ENCODE results near the gene TFR2. TPM values are rescaled to one million over a fixed set of nuclear protein-coding genes. Genes with fewer than 3 reads are reported as not detected.
A peak's percentile ranks its signal among the peaks of the same experiment; 100 is the strongest.

TFR2 gene
- total RNA-seq, 1 experiment from 2014 or later, result 11.8 TPM

- DNase-seq (ENCODE audit: low read depth, low spot score), result no peak
- ChIA-PET POLR2A (interaction anchor here (0.9 kb wide), 1 partner anchor 18 kb away, joined by 3 read pairs; no protein-coding TSS in a partner anchor), CTCF (interaction anchor here (0.6 to 1.4 kb wide), 12 partner anchors 9 to 201 kb away, joined by 3 to 7 read pairs (median 4); partner anchors contain the start of gene POP7)
These were observed 52.9 kb downstream of the TFR2 start for GRCh38 chr7:100588438-100588837.

More at GRCh38 chr7:100588438-100588837, 52.9 kb downstream of the TFR2 start:
- H3K9ac ChIP-seq (ENCODE audit: low read length), result no peak overlapping the region
- H3K9me2 ChIP-seq (ENCODE audit: insufficient read depth), result no peaks in the 10 kb centered on the region
- H3K4me3 ChIP-seq (replicated peaks in 1 of 2; ENCODE audit: low read depth in 1 of 2, low read length in 2 of 2), result no peak overlapping the region
- no peak overlapping the region for H2AFZ ChIP-seq (ENCODE audit: low read depth, low read length, poor library complexity, severe bottlenecking)
- RAD21 ChIA-PET (ENCODE audit: low non-redundant PET in 1 of 2, low total read pairs in 2 of 2, uncharacterized antibody in 2 of 2, unreplicated experiment in 2 of 2), result interaction anchor here in 1 of 2 experiments (0.6 kb wide), 1 partner anchor 39 kb away, joined by 4 read pairs; no protein-coding TSS in a partner anchor
- no peaks in the 10 kb centered on the region for H3K9me3 ChIP-seq (ENCODE audit: control insufficient read depth in 1 of 2, insufficient read depth in 1 of 2, low read depth in 1 of 2, low read length in 2 of 2)
- no peak overlapping the region for H3K27ac ChIP-seq (ENCODE audit: low read depth, low read length)
- H3K27me3 ChIP-seq (ENCODE audit: insufficient read depth, low read length), result no peaks in the 10 kb centered on the region
- peaks cover 2 to 22% of the 10 kb centered on the region in 2 experiments; a peak in 3 of 4 replicates for H3K4me1 ChIP-seq (ENCODE audit: control insufficient read depth in 1 of 2, insufficient read depth in 2 of 2, low read length in 2 of 2)
- BruUV-seq (replicated peaks), result no TSS peak
- no peak for ATAC-seq
- no peaks in the 10 kb centered on the region for H4K20me1 ChIP-seq (ENCODE audit: insufficient read depth)
- peaks cover 11% of the 10 kb centered on the region; the same call in 1 of the 2 replicates for H3K79me2 ChIP-seq (ENCODE audit: insufficient read depth, low read length)
- TF ChIP-seq EGR1 (IDR thresholded peaks at IDR 0.05; ENCODE audit: low read depth), result no peak
- TF ChIP-seq CTCF (IDR thresholded peaks at IDR 0.05 in 2 of 3, conservative IDR thresholded peaks at IDR 0.05 in 1 of 3; ENCODE audit: borderline replicate concordance in 1 of 3, insufficient read depth in 1 of 3, low read depth in 2 of 3, low read length in 2 of 3), result peak in 2 of 3 experiments; percentile 36 to 45; a peak in 4 of 6 replicates
- no peaks in the 10 kb centered on the region for H3K36me3 ChIP-seq (ENCODE audit: control insufficient read depth in 1 of 2, insufficient read depth in 2 of 2, low read length in 2 of 2)
- intact Hi-C loops (cut with micrococcal nuclease), result no loop called here
- no peak overlapping the region for H3K4me2 ChIP-seq (ENCODE audit: low read length)

Measured in HCT116 (cell line).